K562 (cell line): ENCODE measurements around the gene OPA1. TPM values are rescaled to one million over a fixed set of nuclear protein-coding genes. Genes with fewer than 3 reads are reported as not detected.
A peak's percentile ranks its signal among the peaks of the same experiment; 100 is the strongest.

Source experiments
- CCAR2 ChIP-seq: fragments of 200-400 bp; formaldehyde crosslinking; IDR thresholded peaks from 2 replicates; pipeline ENCODE4 v1.6.1; 2017; ENCODE audit warnings: mild to moderate bottlenecking, low read depth, low read length
- CEBPG ChIP-seq, 3 experiments: fragments of 200-800 bp in 1 of 3; sonication (Bioruptor generic) in 1 of 3; sonication (generic) in 1 of 3; formaldehyde crosslinking in 1 of 3; IDR thresholded peaks in 2 of 3; conservative IDR thresholded peaks in 1 of 3; 2 replicates each; pipeline versions ENCODE4 v1.6.1 to v1.8.0; 2016 to 2022; ENCODE audit warnings: missing compliant biosample characterization in 2 of 3, missing genetic modification characterization in 2 of 3, mild to moderate bottlenecking in 1 of 3, missing genetic modification reagents in 1 of 3
- EP300 ChIP-seq: IDR thresholded peaks from 2 replicates; pipeline ENCODE4 v1.6.1; 2012; ENCODE audit warnings: low read length, improper control_type of control experiment
- L3MBTL2 ChIP-seq: fragments of 450-650 bp; IDR thresholded peaks from 2 replicates; pipeline ENCODE4 v1.6.1; 2016; ENCODE audit warnings: mild to moderate bottlenecking, moderate library complexity
- NFYB ChIP-seq: IDR thresholded peaks from 2 replicates; pipeline ENCODE4 v1.6.1; 2011; ENCODE audit warnings: mild to moderate bottlenecking, moderate library complexity; ENCODE audit not compliant: insufficient read length; ENCODE audit errors: extremely low read depth
- PTBP1 ChIP-seq: fragments of 200-400 bp; formaldehyde crosslinking; IDR thresholded peaks from 2 replicates; pipeline ENCODE4 v1.6.1; 2017; ENCODE audit warnings: low read depth, low read length
- RBFOX2 ChIP-seq: fragments of 200-400 bp; formaldehyde crosslinking; IDR thresholded peaks from 2 replicates; pipeline ENCODE4 v1.6.1; 2017; ENCODE audit warnings: low read depth, mild to moderate bottlenecking, low read length, moderate library complexity
- RFX5 ChIP-seq: IDR thresholded peaks from 2 replicates; pipeline ENCODE4 v1.6.1; 2011; ENCODE audit warnings: low read depth, mild to moderate bottlenecking, improper control_type of control experiment, low read length
- XRCC3 ChIP-seq: fragments of 450-650 bp; IDR thresholded peaks from 2 replicates; pipeline ENCODE4 v1.6.1; 2017; ENCODE audit warnings: mild to moderate bottlenecking, moderate library complexity
- ZNF184 ChIP-seq: sonication (generic); formaldehyde crosslinking; IDR thresholded peaks from 2 replicates; pipeline ENCODE4 v1.5.0; 2020; ENCODE audit warnings: missing genetic modification reagents
- ZNF24 ChIP-seq: fragments of 450-650 bp; IDR thresholded peaks from 2 replicates; pipeline ENCODE4 v1.6.1; 2016
- ZNF75A ChIP-seq: fragments of 450-650 bp; formaldehyde crosslinking; IDR thresholded peaks from 2 replicates; pipeline ENCODE4 v1.4.0; 2020; ENCODE audit warnings: mild to moderate bottlenecking
- polyA plus RNA-seq, 8 experiments: library from polyadenylated mRNA; depleted of rRNA in 4 of 8; stranded (reverse) in 5 of 8; unstranded in 3 of 8; fragments of >200 nt; fragmentation: Nextera tagmentation in 2 of 8; fragmentation: Illumina TruSeq in 1 of 8; extraction: Ambion mirVana in 2 of 8; extraction: Trizol in 1 of 8; gene quantifications; 2 replicates each; pipeline versions ENCODE4 v1.2.1 to v1.2.3, GENCODE V29; 2011 to 2014; ENCODE audit warnings: inconsistent platforms in 1 of 8, missing spikeins in 1 of 8
- total RNA-seq, 7 experiments: library from RNA; depleted of rRNA in 6 of 7; stranded (reverse); fragments of >200 nt in 6 of 7; fragmentation: Illumina TruSeq in 2 of 7; extraction: Trizol in 2 of 7; gene quantifications; 2 replicates each; pipeline versions ENCODE4 v1.2.1 to v1.2.3, GENCODE V29; 2011 to 2021; ENCODE audit warnings: low replicate concordance in 1 of 7
- TF ChIP-seq, protein P1 (sequence below): fragments of 200-800 bp; sonication (Bioruptor generic); IDR thresholded peaks from 2 replicates; pipeline ENCODE4 v1.6.1; 2016; ENCODE audit warnings: missing genetic modification characterization, missing compliant biosample characterization
- TF ChIP-seq, protein P2 (sequence below): fragments of 450-650 bp; conservative IDR thresholded peaks from 2 replicates; pipeline ENCODE4 v1.6.1; 2016; ENCODE audit warnings: missing genetic modification characterization, low read depth, mild to moderate bottlenecking, control low read depth, missing compliant biosample characterization
- TF ChIP-seq, protein P3 (sequence below): fragments of 250-450 bp; sonication (Bioruptor Pico); IDR thresholded peaks from 2 replicates; pipeline ENCODE4 v1.4.0; 2020; ENCODE audit warnings: mild to moderate bottlenecking
- TF ChIP-seq, protein P4 (sequence below), 2 experiments: fragments of 450-650 bp; IDR thresholded peaks; 2 replicates each; pipeline ENCODE4 v1.6.1; 2018; ENCODE audit warnings: mild to moderate bottlenecking in 2 of 2, low read depth in 1 of 2; ENCODE audit not compliant: partially characterized antibody in 2 of 2

Gene OPA1
- total and polyA plus RNA-seq, 9 of the 15 experiments (the other 6 are each of a cell fraction or from before 2014, with no cell fraction given) = 19.7 to 127 (median 94.7) TPM

DNA sequence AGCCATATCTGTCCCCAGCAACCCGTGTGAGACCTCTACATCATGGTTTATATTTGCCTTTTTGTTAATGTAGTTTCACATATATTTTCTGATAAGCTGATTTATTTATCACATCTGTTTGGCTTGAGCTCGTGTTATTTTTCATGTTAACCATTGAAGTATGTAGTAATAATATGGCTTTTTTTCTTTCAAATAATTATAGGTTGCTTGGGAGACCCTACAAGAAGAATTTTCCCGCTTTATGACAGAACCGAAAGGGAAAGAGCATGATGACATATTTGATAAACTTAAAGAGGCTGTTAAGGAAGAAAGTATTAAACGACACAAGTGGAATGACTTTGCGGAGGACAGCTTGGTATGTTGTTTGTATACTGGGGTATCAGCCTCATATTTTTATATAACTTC is 63.9 kb downstream of the OPA1 start (continued):
- TF ChIP-seq, protein P1, sequence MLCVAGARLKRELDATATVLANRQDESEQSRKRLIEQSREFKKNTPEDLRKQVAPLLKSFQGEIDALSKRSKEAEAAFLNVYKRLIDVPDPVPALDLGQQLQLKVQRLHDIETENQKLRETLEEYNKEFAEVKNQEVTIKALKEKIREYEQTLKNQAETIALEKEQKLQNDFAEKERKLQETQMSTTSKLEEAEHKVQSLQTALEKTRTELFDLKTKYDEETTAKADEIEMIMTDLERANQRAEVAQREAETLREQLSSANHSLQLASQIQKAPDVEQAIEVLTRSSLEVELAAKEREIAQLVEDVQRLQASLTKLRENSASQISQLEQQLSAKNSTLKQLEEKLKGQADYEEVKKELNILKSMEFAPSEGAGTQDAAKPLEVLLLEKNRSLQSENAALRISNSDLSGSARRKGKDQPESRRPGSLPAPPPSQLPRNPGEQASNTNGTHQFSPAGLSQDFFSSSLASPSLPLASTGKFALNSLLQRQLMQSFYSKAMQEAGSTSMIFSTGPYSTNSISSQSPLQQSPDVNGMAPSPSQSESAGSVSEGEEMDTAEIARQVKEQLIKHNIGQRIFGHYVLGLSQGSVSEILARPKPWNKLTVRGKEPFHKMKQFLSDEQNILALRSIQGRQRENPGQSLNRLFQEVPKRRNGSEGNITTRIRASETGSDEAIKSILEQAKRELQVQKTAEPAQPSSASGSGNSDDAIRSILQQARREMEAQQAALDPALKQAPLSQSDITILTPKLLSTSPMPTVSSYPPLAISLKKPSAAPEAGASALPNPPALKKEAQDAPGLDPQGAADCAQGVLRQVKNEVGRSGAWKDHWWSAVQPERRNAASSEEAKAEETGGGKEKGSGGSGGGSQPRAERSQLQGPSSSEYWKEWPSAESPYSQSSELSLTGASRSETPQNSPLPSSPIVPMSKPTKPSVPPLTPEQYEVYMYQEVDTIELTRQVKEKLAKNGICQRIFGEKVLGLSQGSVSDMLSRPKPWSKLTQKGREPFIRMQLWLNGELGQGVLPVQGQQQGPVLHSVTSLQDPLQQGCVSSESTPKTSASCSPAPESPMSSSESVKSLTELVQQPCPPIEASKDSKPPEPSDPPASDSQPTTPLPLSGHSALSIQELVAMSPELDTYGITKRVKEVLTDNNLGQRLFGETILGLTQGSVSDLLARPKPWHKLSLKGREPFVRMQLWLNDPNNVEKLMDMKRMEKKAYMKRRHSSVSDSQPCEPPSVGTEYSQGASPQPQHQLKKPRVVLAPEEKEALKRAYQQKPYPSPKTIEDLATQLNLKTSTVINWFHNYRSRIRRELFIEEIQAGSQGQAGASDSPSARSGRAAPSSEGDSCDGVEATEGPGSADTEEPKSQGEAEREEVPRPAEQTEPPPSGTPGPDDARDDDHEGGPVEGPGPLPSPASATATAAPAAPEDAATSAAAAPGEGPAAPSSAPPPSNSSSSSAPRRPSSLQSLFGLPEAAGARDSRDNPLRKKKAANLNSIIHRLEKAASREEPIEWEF (CRISPR knock-in tag) = 0 out of 2 replicates have a peak, but pooled peaks have one; percentile 53
- TF ChIP-seq NFYB (no peak), CEBPG (CRISPR knock-in tag; IDR thresholded peaks at IDR 0.05) (no peak), CEBPG (tag; conservative IDR thresholded peaks at IDR 0.05 in 1 of 2, IDR thresholded peaks at IDR 0.05 in 1 of 2) (peak in 1 of 2 experiments; percentile 69; a peak in 2 of 4 replicates), ZNF24 (no peak), L3MBTL2 (peak; percentile 67; the same call in 1 of the 2 replicates), ZNF184 (no peak), PTBP1 (no peak), ZNF75A (no peak), RFX5 (no peak), CCAR2 (no peak), RBFOX2 (no peak), XRCC3 (no peak), EP300 (peak; percentile 45)
- TF ChIP-seq, protein P2, sequence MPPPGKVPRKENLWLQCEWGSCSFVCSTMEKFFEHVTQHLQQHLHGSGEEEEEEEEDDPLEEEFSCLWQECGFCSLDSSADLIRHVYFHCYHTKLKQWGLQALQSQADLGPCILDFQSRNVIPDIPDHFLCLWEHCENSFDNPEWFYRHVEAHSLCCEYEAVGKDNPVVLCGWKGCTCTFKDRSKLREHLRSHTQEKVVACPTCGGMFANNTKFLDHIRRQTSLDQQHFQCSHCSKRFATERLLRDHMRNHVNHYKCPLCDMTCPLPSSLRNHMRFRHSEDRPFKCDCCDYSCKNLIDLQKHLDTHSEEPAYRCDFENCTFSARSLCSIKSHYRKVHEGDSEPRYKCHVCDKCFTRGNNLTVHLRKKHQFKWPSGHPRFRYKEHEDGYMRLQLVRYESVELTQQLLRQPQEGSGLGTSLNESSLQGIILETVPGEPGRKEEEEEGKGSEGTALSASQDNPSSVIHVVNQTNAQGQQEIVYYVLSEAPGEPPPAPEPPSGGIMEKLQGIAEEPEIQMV = 0 out of 2 replicates have a peak, but pooled peaks have one; percentile 2
- TF ChIP-seq, protein P3, sequence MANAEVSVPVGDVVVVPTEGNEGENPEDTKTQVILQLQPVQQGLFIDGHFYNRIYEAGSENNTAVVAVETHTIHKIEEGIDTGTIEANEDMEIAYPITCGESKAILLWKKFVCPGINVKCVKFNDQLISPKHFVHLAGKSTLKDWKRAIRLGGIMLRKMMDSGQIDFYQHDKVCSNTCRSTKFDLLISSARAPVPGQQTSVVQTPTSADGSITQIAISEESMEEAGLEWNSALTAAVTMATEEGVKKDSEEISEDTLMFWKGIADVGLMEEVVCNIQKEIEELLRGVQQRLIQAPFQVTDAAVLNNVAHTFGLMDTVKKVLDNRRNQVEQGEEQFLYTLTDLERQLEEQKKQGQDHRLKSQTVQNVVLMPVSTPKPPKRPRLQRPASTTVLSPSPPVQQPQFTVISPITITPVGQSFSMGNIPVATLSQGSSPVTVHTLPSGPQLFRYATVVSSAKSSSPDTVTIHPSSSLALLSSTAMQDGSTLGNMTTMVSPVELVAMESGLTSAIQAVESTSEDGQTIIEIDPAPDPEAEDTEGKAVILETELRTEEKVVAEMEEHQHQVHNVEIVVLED (CRISPR knock-in tag) = no peak
- TF ChIP-seq, protein P4, sequence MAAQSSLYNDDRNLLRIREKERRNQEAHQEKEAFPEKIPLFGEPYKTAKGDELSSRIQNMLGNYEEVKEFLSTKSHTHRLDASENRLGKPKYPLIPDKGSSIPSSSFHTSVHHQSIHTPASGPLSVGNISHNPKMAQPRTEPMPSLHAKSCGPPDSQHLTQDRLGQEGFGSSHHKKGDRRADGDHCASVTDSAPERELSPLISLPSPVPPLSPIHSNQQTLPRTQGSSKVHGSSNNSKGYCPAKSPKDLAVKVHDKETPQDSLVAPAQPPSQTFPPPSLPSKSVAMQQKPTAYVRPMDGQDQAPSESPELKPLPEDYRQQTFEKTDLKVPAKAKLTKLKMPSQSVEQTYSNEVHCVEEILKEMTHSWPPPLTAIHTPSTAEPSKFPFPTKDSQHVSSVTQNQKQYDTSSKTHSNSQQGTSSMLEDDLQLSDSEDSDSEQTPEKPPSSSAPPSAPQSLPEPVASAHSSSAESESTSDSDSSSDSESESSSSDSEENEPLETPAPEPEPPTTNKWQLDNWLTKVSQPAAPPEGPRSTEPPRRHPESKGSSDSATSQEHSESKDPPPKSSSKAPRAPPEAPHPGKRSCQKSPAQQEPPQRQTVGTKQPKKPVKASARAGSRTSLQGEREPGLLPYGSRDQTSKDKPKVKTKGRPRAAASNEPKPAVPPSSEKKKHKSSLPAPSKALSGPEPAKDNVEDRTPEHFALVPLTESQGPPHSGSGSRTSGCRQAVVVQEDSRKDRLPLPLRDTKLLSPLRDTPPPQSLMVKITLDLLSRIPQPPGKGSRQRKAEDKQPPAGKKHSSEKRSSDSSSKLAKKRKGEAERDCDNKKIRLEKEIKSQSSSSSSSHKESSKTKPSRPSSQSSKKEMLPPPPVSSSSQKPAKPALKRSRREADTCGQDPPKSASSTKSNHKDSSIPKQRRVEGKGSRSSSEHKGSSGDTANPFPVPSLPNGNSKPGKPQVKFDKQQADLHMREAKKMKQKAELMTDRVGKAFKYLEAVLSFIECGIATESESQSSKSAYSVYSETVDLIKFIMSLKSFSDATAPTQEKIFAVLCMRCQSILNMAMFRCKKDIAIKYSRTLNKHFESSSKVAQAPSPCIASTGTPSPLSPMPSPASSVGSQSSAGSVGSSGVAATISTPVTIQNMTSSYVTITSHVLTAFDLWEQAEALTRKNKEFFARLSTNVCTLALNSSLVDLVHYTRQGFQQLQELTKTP (IDR thresholded peaks at IDR 0.05; ENCODE audit: low read depth in 1 of 2, partially characterized antibody in 2 of 2) = peak in 1 of 2 experiments; percentile 14
